ENCODE data around the gene TIAM2.
"Not testable (repeated sequence)": the region's sequence is repeated elsewhere in the genome, so short reads cannot be mapped to it uniquely, and the experiment has no call there.

The TIAM2 gene

DNA sequence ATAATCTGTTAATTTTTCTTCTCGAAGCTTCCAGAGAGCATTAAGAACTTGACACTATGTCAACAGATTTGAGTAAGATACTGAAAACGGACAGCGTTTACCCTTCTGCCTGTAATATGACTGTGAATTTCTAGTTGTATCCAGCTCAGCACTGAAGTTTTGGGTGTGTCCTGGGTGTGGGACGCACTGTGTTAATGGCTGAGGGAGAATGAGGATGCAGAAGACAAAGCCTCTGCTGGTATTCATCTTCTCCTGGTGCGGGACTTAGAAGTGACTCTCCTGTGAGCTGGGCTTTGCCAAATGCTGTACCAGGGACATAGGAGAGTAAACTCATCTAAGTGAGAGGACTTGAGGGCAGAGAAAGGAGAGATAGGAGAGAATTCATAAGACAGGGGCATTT, 178.4 kb downstream of the TIAM2 start:
- DNase-seq: no peak

- peak; percentile 32 for DNase-seq
Observed at GRCh38 chr6:155174576-155175211, 179.6 kb downstream of the TIAM2 start.

- no peak for DNase-seq
Observed at GRCh38 chr6:155177363-155177961, 182.3 kb downstream of the TIAM2 start.

DNA sequence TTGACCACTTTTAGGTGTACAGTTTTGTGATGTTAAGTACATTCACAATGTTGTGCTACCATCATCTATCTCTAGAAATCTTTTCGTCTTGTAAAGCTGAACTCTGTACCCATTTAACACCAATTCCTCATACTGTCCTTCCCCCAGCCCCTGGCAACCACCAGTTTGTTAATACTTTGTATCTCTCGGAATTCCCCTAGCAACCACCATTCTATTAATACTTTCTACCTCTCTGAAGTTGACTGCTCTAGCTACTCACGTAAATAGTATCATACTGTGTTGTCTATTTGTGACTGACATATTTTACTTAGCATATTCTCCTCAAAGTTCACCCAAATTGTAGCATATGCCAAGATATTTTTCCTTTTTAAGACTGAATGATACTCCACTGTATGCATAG, 186.4 kb downstream of the TIAM2 start:
- DNase-seq: no peak

GRCh38 chr6:155182103-155182502, 187.0 kb downstream of the TIAM2 start:
- DNase-seq: no peak

DNA sequence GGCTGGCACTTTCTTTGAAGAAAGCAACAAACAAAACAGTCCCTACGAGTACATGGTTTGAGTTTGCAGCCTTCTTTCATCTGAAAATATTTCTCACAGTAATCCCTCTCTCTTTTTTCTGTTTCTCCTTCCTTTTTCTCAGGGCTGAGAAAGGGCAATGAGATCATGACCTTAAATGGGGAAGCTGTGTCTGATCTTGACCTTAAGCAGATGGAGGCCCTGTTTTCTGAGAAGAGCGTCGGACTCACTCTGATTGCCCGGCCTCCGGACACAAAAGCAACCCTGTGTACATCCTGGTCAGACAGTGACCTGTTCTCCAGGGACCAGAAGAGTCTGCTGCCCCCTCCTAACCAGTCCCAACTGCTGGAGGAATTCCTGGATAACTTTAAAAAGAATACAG, 188.0 kb downstream of the TIAM2 start:
- DNase-seq: no peak

DNA sequence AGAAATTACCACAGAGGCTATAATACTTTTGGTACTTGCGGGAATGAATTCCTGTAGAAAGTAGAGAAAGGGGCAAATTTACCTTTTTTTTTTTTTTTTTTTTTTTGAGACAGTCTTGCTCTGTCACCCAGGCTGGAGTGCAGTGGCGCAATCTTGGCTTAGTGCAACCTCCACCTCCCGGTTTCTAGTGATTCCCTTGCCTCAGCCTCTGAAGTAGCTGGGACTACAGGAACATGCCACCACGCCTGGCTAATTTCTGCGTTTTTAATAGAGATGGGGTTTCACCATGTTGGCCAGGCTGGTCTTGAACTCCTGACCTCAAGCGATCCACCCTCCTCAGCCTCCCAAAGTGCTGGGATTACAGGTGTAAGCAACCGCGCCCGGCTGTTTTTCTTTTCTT, 189.9 kb downstream of the TIAM2 start:
- not testable (repeated sequence) for DNase-seq

- DNase-seq: no peak
Observed at GRCh38 chr6:155185544-155185943, 190.4 kb downstream of the TIAM2 start.

DNA sequence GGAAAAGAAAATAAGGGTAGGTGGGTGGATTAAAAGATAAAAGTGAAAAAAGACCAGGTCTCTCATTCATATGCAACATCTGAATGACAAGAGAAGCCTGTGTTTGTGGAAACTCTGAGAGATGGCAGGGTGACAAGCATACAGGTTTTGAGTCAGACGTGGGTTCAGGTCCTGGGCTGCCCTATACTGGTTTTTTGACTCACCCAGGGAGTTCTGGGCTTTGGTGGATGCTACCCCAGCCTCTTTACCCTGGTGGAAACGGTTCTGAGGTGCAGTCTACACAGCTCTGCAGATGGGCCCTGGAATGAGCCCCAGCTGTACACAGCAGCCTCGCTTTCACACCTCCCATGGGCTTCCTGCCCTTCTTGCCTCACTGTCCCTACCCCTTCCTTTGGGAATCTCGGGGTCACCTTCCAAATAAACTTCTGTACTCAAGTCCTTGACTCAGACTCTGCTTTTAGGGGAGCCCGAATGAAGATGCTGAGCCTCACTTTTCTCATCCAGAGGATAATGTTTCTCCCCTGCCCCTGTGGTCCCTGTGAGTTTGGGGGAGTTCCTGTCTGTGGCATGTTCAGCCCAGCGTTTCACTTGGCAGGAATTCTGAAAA, 191.0 kb downstream of the TIAM2 start:
- DNase-seq: no peak

- no peak for DNase-seq
Observed at GRCh38 chr6:155187106-155187505, 192.0 kb downstream of the TIAM2 start.

DNA sequence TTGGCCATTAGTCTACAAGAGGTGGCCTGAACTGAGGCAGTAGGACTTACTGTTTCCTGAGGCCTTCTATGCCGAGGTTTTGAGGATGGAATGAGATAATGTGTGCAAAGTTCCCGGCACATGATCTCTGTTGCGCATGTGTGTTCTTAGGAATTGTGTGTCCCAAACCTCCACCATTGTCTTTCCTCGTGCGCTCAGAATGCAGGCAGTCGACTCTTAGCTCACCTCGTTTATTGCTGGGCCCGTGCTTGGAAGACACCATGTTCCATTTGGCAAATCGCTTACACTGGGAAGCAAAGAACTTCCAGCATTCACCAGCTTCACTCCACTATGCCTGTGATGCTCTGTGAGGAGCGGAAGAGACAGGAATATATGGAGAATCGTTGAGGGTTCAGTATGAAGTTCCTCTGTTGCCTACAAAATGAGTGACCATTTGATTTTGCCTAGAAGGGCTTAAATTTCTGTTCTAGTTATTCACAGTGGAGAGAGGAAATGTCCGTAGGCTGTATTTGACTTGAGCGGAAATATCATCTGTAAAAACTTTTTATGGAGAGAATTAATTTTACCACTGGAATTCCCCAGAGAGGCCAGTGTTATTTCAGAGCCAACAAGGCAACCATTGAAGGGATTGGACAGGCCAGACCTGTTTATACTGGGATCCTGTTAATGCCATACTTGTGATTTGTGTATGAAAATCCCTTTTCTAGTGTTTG, 193.0 kb downstream of the TIAM2 start:
- no peak for DNase-seq

DNA sequence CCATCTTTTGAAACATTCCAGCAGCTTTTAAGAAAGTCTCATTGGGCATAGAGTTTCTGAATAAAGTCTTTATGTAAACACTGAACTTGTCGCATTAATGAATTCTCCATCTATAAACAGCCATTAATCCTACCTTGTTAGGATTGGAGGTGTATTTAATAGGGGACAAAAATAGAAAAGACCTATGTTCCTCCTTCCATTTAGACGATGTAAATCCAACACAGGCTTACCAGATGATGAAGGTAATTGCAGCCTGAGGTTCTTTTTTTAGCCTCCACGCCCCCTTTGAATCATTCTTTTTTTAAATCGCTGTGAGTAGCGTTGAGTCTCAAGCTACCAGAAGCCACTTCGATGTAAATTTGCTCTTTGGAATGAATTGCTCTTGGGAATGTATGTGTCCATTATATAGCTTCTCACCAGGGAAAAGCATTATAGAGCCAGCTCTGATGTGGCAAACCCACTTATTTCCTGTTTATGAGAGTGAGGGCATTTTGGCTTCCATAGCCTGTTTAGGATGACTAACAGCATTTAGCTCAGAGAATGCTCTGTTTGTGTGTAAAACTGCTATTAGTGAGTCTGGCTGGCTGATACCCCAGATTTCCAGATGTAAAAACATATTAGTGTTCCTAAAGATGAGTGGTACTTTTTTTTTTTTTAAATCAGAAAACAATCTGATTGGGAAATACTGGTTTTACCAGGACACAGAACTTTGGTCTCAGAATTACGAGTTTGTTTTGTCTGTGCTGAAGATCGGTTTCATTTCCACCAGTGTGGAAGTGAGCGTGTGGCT, 193.8 kb downstream of the TIAM2 start:
- no peak for DNase-seq

DNA sequence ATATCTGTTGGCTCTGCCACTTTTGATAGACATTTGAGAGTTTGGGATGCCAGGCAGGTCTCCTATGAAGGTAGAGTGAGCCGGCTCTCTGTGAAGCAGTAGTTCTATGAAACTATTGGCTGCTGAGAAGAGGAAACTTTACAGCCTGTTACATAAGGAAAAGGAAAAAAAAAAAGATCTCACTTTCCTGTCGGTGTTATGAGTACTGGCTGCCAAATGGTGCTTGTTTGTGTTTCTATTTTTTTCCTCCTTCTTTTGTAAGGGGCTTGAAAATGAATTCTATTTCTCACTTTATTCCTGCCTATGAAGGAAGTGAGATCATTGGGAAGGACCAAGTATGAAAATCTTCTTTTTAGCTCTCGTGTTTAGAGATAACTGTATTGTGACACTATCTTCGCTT, 195.6 kb downstream of the TIAM2 start:
- no peak for DNase-seq

- DNase-seq: no peak
Observed at GRCh38 chr6:155193526-155193925, 198.4 kb downstream of the TIAM2 start.

GRCh38 chr6:155194399-155194798, 199.3 kb downstream of the TIAM2 start:
- no peak for DNase-seq

GRCh38 chr6:155195903-155196302, 200.8 kb downstream of the TIAM2 start:
- DNase-seq: no peak

GRCh38 chr6:155196911-155197310, 201.8 kb downstream of the TIAM2 start:
- DNase-seq: no peak

DNA sequence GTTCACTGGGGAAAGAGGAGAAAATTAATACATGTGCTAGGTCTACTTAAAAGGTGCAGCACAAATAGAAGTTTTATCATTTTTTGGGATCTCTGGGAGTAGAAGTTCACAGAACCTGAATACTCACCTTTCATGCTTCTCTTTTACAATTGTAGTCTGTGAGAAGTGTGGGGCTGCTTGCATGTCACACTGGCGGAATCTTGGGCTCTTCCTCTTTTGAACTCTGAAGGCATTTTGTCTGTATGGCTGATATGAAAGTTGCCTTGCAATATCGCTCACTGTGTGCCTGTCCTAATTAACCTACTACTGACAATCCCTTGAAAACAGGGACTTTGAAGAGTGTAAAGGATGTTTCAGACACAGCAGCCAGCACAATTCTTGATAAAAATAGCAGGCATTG, 202.8 kb downstream of the TIAM2 start:
- DNase-seq: no peak

GRCh38 chr6:155200012-155200411, 204.9 kb downstream of the TIAM2 start:
- DNase-seq: no peak

- no peak for DNase-seq
Observed at GRCh38 chr6:155201461-155202226, 206.5 kb downstream of the TIAM2 start.

DNA sequence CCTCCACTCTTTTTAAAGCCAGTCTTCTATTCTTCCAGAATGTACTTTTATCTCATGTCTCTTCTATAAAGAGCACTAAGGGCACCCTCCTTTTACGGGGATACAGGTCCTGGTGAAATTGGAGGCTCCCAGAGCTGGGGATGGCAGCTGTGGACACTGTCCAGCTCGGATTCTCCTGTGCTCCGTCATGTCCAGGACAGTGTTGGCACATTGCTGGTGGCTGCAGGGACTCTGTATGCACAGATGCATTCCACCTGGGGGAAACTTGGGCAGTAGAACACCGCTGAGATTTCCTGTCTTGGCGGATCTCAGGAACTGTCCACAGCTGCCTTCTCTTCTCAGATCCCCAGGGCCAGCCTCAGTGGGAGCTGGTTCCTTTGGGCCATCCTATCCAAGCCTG, 212.1 kb downstream of the TIAM2 start:
- no peak for DNase-seq

- no peak for DNase-seq
Observed at GRCh38 chr6:155212106-155212505, 217.0 kb downstream of the TIAM2 start.

Data from NCI-H510A (cell line).